T-helper 22 cell (primary cell): ENCODE results near the gene ABLIM2.

Experiments
- DNase-seq: peaks from one replicate; pipeline ENCODE4 v3.0.0-alpha.2; 2020; ENCODE audit warnings: low read depth

Gene ABLIM2

DNA sequence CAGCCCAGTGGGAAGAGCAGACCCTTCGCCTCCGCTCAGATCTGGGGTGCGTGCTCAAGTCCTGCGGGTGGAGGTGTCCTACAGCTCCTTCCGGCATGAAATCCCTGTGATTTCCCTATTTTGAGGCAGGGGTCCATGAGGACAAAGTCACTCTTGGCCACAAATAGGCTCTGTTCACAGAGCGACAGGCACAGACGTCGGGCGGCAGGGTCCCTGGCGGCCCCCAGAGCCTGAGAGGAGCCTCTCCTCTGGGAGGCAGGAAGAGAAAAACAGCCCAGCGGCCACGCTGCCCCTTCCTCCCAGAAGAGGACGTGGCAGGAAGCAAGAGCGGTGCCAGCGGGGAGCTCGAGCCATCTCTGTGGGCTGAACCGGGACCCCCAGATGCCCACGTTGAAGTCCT, 38.7 kb downstream of the ABLIM2 start:
- DNase-seq = no peak

DNA sequence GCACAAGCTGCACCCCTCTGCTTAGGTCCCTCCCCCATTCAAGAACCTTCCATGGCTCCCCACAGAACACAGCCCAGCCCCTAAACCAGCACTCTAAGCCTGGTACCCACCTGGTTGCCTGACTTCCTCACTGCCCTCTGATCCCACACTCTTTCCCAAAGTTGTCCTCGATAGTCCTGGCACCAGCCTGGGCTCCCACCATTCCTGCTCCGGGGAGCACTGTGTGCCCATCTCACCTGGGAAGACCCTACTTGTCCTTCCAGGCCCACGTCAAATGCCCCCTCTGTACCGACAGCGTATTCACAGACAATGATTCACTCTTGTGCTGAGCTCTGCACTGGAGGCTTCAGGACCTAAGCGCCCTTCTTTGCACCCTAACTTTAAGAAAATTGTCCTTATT, 40.1 kb downstream of the ABLIM2 start:
- no peak for DNase-seq

DNA sequence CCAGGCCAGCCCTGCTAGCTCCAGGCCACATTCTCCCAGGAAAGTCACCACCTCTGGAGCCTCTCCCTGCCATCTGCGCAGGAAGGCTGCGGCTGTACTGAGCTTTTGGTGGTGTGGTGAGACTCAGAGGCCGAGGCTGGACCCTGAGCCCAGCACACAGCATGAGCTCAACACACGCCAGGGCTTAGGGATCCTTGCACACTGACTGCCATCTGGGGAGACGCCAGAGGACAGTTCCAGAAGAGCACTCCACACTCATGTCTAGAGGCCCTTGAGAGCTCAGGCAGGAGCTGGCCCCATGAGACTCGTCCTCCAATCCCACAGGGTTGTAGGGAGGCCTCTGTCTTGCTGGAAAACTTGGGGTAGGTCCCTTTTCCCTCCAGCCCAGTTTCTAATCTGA, 40.6 kb downstream of the ABLIM2 start:
- DNase-seq = no peak

DNA sequence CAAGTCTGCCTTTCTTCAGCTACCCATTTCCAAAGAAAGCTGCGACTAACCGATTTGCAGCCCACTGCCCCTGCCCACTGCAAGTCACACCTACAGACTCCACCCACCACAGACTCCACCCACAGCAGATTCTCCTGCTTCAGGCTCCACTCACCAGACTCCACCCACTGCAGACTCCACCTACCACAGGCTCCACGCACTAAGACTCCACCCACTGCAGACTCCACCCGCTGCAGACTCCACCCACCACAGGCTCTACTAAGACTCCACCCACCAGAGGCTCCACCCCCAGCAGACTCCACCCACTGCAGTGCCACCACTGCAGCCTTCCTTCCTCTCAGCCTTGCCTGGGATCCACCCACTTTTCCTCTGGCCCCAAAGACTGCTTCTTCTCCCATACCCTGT, 41.3 kb downstream of the ABLIM2 start:
- no peak for DNase-seq

DNA sequence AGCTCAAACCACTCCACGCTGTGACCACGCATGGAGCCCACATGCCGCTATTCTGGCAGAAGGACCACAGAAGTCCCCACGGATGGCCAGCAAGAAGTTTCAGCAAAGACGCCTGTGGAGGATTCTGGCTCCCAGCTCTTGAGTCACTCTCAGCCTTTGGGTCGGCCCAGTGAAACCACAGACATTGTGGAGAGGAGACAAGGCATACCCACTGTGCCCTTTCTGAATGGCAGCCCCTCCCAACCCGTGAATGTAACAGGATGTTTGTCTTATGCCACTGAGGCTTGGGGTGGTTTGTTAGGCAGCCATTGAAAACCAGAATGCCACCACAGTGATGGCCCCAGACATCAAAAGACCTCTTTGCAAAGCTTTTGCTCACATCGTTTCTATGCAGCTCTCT, 42.7 kb downstream of the ABLIM2 start:
- no peak for DNase-seq

DNA sequence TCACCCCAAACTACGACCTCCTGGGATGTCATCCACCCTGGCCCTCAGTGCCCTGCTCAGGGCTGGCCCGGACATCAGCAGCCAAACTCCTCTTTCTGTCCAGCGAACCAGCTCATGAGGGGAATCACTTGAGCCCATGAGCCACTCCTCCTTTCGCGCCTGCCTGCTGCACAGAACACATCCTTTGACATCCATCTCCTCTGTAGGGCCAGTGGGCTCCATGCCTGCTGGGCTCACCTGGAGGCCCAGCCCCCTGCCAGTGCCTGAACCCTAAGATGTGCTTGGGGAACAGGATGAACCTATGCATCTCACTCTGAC, 43.5 kb downstream of the ABLIM2 start:
- DNase-seq = no peak

DNA sequence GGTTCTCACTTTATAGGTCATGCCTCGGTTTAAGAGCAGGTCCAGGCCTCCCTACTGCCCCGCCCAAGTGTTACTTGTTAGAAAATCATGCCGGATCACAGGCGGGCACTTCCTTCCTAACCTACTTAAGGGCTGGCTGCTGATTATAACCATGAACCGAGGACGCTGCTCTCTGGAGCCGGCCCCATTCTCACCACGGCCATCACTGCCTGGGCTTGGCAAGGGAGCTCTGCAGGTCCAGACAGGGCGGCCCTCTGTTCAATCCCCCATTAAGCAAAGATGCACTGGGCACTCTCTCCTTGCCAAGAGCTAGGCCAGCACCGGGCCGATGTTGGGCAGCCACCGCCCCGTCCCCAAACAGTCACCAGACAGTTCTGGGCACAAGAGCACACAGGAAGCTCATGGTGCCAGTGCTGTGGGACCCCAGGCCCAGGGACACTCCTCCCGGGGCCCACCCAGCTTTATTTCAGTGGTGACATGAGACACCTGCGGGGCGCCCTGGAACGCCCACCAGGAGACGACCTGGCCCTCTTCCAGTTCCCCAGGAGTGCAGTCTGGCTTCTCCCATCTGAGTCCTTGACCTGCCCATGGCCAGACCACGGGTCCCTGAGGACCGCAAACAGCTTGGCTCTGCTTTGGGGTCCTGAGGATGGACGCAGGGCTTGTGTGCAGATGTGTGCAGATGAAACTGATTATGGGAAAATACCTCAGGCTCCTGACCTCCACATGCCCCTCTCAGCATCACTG, 44.0 kb downstream of the ABLIM2 start:
- DNase-seq = no peak

DNA sequence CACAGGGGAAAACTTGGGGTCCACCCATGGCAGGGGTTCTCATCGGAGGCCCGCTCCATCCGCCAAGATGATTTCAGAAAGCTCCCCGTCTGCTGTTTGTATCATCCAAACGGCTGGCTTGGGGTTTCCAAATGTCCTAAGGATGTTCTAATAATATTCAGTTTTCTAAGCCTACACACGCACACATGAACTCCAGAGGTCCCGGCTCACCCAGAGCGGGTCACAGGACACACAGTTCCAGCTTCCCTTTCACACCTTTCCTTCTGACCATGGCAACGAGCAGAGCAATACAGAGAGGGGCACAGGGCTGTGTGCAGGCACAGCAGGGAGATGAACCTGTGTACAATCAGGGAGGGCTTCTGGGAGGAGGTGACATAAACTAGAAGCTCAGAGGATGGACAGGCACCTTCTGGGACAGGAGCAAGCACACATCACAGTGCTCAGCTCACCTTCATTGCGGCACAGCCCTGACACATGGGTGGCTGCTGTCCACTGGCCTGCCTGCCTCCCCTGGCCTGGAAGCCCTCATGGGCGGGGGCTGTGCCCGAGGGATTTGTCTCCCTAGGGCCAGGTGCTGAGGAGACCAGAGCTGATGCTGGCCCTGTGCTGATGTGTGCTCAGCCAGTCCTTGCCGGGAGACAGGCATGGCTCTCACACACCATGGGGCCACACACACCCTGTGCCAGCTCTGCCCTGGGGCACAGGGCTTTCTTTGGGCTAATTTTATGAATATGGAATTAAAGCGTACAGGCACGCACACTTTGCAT, 44.8 kb downstream of the ABLIM2 start:
- no peak for DNase-seq

DNA sequence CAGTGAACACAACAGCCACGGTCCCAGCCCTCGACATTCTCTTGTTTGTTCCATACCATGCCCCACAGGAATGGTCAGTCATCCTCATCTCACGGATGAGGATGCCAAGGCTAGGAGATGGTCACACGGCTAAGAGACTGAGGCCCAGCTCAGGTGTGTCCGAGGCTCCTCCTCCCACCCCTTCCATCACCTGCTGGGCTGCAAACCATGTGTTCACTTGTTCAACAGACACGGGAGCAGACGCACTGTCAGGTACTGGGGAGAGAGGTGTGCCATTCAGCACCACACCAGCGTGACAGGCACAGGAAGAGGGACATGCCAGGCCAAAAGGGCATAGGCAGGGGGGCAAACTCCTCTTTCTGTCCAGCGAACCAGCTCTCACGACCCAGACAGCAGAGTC, 45.9 kb downstream of the ABLIM2 start:
- DNase-seq = no peak

DNA sequence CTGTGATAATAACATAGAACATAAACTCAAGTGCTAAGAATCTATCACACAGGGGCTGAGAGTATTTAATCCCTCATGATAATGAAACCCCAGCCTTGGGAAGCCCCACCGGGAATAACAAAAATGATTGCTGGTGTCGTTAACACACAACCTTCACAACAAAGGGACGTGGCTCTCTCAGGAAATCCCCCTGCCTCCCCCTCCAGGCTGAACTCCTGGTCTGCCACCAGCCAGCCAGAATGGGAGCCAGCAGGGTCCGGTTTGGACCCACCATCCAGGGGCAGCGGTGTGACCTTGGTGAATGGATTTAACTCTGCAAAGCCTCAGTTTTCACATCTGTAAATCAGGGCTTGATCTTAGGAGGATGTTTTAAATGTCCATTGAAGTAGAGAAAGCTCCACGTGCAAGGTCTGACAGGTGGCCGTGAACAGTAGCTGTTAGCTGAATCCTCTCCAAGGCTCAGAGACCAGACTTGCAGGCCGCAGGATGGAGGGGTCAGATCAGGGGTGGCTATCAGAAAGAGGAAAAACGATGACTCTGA, 46.5 kb downstream of the ABLIM2 start:
- no peak for DNase-seq

DNA sequence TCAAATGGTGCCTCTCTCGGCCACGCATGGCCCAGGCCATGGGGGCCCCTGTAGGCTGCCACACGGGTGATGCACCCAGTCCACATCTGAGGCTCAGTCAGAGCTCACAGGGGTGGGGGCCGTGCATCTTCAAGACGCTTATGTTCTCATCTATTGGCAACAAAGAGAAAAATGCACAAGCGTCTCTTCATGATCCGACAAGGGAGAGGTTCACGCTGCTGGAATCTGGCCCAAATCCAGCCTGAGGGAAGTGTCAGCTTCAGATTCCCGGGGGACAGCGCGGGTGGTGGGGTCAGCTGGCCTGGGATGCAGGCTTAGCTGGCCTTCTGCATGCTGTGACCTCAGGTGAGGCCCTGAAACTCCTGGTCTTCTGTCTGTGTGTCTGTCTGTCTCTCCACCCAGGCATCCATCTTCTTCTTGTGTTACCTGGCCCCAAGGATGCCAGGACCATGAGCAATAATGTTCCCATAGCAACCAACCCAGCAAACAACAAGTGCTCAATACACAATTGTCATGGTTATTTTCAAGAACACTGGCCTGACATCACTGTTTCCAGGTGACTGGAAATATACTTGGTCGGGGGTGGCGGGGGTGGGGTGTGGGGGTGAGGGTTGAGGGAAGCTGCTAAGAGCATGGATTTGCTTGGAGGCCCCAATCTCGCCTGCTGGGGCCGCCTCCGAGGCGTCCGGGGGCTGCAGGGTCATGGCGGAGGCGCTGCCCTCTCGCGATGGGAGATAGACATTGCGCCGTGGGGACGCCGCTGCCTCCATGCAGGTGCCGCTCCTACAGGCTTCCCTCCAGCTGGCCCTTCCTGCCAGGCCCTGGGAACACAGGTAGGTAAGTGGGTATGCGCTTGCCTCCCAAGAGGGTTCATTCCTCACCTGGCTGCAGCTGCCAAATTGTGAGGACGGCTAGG, 48.3 kb downstream of the ABLIM2 start:
- no peak for DNase-seq

DNA sequence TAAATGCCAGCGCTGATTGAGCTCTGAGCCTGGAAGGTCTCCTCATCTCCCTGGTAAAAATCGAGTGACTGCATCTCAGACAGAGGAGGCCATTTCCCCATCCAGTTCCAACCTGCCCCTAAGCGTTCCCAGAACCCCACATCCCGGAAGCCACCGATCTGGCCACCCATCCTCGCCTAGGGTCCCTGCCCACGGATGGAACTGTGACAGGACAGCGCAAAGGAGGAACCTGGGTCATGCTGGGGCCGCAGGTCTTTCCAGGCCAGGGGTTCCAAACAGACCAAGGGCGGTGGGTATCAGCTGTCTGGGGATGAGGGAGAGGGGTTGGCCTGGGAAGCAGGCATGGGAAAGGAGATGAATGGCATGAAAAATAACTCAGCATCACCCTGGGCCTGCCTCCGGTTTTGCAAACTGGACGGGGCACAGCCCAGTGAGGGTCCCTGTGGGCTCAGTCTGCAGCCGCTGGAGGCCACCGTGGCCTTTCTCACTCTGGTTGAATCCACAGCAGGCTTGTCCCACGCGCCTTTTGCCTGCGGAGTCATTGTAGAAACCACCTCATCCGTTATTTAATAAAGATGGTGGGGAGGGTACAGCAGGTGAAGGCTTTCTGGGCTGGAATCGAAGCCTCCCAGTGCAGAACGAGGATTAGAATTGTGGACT, 49.1 kb downstream of the ABLIM2 start:
- no peak for DNase-seq

DNA sequence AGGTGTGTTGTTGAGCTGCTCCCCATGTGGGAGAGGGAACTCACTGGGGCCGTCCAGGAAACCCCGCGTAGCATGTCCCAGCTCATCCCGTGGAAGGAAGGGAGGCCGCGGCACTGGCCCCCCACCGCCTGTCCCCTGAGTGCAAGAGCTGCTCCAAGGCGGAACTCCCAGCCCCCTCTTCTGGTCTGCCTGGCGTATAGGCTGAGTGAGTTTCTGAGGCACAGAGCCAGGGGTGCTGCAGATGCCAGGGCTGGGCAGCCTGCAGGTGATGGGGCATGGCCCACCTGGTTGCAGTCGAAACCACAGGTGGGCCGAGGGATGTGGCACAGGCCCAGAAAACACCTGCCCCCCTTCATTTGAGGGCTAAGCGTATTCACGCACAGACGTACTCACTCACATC, 49.6 kb downstream of the ABLIM2 start:
- DNase-seq = no peak

DNA sequence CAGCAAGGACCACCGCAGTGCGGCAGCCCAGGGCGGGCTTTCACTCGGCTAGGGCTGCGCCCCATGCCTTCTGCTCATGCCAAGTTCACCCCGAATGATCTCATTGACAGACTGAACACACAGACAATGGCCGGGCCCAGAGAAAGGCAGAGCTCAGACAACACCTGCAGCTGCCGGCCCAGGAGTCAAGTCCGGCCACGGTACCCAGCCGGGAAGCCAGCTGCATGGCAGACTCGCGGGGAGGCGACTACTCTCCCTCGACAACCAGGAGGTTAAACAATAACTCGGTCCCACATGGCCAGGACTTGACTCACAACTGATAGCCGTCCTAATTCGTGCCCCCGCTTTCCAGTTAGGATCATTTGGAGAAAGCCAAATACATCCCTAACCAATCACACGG, 50.4 kb downstream of the ABLIM2 start:
- no peak for DNase-seq

DNA sequence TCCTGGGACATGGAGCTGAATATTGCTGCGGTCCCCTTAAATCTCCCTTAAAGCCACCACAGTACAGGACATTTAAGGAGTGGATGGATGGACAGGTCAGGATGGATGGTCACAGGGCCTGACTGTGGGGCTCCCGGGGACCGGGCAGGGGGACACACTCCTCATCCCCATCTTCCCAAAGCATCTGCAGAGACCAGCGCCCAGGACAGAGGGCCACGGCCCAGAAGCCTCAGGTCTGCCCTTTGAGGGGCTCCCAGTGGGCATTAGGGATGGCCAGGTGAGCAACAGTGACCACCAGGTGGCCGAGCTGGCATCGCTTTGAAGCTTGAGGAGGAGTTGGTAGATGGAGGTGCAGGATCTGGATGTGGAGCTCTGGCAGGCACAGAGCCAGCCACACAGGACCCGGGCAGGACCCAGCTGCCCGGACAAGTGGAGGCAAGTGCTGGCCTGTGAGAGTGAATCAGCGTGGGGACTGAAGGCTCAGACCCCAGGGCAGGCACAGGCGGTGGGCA, 51.4 kb downstream of the ABLIM2 start:
- no peak for DNase-seq

DNA sequence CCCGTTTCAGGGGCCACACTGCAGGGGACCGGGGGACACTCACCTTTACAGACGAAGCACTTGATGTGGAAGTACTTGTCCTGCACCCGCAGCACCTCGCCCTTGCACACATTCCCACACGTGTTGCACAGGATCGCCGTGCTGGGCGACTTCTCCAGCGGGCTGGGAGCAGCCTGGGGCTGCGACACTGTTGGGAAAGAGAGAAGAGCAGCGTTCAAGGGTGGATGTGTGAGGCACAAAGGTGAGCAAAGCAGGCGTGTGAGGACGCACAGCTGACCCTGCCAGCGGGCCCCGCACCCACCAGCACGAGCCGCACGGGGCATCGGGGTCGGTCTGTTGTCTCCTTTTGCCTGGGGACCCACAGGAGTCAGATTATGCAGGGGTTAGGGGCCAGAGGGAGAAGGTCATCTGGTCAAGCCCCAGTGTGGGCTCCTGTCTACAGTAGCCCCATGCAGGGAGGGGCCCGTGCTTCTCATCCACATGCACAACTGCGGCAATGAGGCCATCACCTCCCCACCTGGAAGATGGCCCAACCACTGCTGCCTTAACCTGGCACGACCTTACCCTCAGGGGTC, 52.1 kb downstream of the ABLIM2 start:
- DNase-seq = no peak

DNA sequence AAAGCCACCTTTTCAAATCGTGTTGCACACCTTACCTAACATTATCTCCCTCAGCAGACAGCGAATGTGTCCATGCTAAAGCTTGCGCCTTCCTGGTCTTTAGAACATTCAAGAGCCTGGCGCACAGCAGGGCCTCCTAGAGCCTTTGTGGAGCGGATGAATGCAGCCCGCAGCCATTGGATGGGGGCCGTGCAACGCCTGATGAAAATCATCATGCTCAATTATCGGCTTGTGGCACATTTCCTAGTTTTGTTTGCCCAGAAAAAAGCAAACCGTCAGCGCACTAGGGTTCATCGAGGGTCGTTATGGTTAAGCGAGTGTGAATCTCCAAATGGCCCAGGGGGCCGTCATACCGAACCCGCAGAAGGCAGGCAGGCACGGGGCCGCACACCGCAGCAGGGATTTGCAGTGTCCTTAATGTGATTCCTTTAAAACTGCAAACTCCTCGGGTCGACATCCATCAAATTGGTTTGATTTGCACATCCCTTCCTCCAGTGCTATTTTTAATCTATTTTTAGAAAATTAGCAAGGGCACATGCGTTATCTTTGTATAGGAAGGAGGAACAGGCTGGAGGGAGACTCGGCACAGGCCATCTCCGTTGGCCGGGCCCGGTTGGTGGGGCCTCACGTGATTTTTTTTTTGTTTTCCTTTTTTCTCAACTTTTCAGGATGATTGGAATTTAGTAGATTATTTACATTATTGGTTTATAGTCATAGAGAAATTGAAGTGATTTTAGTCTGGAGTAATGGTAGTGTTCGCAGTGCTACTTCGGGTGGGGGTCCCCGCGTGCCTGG, 53.1 kb downstream of the ABLIM2 start:
- DNase-seq = no peak

DNA sequence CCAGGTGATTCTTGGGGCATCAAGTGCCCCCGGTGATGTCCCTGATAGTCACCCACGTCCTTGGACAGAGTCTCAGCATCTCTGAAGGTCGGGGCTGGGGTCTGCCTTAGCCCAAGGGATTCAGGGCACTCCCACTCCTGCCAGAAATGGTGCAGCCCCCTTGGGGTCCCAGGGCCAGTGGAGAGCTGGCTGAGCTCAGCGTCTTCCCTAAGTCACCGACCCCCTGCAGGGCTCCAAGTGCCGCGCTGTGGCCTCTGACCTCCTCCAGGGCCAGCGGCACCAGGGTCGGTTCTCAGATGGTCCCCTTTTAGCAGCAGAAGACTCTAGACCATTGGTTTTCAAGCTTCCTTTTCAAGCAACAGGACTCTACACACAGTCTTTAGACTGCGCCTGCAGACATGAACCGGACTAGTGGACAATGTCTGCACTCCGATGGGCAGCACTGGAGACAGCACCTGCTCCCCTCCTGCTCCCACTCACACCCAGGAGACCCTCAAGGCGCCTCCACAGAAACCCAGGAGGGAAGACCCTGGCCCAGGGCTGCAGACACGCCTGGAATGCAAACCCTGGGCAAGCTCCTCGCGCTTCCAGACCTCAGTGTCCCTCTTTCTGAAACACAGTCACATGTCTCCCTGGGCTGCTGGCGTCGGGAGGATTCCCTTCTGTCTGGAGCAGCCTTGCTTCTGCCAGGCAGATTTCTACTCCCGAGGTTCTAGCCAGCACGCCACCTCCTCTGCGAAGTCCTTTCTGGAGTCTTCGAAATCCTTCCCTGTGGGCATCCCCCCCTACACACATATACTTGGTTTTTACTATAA, 53.9 kb downstream of the ABLIM2 start:
- DNase-seq = no peak
